HCT116 (cell line): ENCODE results near the gene C20orf141.

ENCODE experiments used
- CBX3 ChIP-seq: IDR thresholded peaks from 2 replicates; pipeline ENCODE4 v1.6.1; 2012; ENCODE audit warnings: low read depth
- POLR2A ChIP-seq: IDR thresholded peaks from 2 replicates; pipeline ENCODE4 v1.7.0; 2011; ENCODE audit warnings: borderline replicate concordance; ENCODE audit not compliant: insufficient read depth, insufficient read length; ENCODE audit errors: extremely low read depth
- POLR2AphosphoS5 ChIP-seq: IDR thresholded peaks from 2 replicates; pipeline ENCODE4 v1.6.1; 2011; ENCODE audit warnings: mild to moderate bottlenecking, low read depth, low read length, moderate library complexity
- SRF ChIP-seq: IDR thresholded peaks from 2 replicates; pipeline ENCODE4 v1.6.1; 2012; ENCODE audit warnings: low read depth
- ZBTB33 ChIP-seq: IDR thresholded peaks from 2 replicates; pipeline ENCODE4 v1.6.1; 2011; ENCODE audit warnings: mild to moderate bottlenecking, low read length, moderate library complexity; ENCODE audit not compliant: insufficient replicate concordance; ENCODE audit errors: extremely low read depth
- TF ChIP-seq, protein P1 (sequence below), 3 experiments: fragments of 200-600 bp in 1 of 3; sonication (generic) in 1 of 3; IDR thresholded peaks in 2 of 3; conservative IDR thresholded peaks in 1 of 3; 2 replicates each; pipeline ENCODE4 v1.5.1; 2012 to 2017; ENCODE audit warnings: low read depth in 2 of 3, low read length in 2 of 3, antibody characterized with exemption in 1 of 3, borderline replicate concordance in 1 of 3, control low read depth in 1 of 3, mild to moderate bottlenecking in 1 of 3, mixed read lengths in 1 of 3, mixed run types in 1 of 3, moderate library complexity in 1 of 3; ENCODE audit not compliant: insufficient read depth in 1 of 3

DNA sequence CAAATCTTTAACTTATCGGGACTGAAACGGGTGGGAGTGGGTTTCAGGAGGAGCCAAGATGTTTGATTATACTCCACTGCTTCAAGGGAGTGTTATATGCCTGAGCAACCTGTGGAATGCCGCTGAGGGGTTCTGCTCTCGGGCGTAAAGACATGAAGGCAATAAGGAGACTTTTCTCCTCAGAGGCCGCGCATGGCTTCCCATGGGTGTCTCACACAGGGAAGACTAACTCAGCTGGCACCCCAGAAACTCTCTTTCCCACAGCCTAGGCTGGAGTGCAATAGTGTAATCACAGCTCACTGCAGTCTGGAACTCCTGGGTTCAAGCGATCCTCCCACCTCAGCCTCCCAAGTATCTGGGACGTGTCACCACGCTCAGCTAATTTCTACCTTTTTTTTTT, 5.1 kb upstream of the C20orf141 start:
- TF ChIP-seq, protein P1, sequence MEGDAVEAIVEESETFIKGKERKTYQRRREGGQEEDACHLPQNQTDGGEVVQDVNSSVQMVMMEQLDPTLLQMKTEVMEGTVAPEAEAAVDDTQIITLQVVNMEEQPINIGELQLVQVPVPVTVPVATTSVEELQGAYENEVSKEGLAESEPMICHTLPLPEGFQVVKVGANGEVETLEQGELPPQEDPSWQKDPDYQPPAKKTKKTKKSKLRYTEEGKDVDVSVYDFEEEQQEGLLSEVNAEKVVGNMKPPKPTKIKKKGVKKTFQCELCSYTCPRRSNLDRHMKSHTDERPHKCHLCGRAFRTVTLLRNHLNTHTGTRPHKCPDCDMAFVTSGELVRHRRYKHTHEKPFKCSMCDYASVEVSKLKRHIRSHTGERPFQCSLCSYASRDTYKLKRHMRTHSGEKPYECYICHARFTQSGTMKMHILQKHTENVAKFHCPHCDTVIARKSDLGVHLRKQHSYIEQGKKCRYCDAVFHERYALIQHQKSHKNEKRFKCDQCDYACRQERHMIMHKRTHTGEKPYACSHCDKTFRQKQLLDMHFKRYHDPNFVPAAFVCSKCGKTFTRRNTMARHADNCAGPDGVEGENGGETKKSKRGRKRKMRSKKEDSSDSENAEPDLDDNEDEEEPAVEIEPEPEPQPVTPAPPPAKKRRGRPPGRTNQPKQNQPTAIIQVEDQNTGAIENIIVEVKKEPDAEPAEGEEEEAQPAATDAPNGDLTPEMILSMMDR (IDR thresholded peaks at IDR 0.05 in 2 of 3, conservative IDR thresholded peaks at IDR 0.05 in 1 of 3; ENCODE audit: borderline replicate concordance in 1 of 3, insufficient read depth in 1 of 3, low read depth in 2 of 3, low read length in 2 of 3), result no peak
- TF ChIP-seq ZBTB33, result no peak
- no peak for TF ChIP-seq SRF
- TF ChIP-seq POLR2A, result no peak
- no peak for TF ChIP-seq POLR2AphosphoS5
- TF ChIP-seq CBX3, result no peak
